Measurements from ENCODE around the gene FGF14.

GRCh38 chr13:101792189-101792588 lies 609.7 kb downstream of the FGF14 start:
- TF ChIP-seq CTCF (IDR thresholded peaks at IDR 0.05): no peak
- no peak for TF ChIP-seq POLR2AphosphoS5 (IDR thresholded peaks at IDR 0.05)
